Measurements from ENCODE around the gene PPM1J. TPM values are rescaled to one million over a fixed set of nuclear protein-coding genes. Genes with fewer than 3 reads are reported as not detected.
A peak's percentile ranks its signal among the peaks of the same experiment; 100 is the strongest.

PPM1J gene
- total RNA-seq, 5 donors from 2014 or later (not counting 1 experiment from before 2014, with no cell fraction given): 0.15 to 0.77 (median 0.38) TPM

DNA sequence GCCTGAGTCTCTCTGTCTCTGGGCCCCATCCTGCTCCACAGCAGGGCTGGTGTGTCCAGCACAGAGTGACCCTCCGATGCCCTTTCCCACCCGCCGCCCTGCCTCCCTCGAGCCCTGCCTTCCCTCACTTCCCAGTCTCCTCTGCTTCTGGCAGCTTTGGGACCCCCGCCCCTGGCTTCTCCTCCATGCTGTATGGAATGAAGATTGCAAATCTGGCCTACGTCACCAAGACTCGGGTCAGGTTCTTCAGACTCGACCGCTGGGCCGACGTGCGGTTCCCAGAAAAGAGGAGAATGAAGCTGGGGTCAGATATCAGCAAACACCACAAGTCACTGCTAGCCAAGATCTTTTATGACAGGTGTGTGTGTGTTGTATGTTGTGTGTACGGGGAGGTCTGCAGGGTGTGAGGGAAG, 26.3 kb downstream of the PPM1J start:
- no peak overlapping the region for H3K4me3 Mint-ChIP-seq
- POLR2A ChIA-PET: no interaction called here
- H3K4me1 Mint-ChIP-seq: peaks cover 12 to 25% (median 18%) of the 10 kb centered on the region in 3 donors

DNA sequence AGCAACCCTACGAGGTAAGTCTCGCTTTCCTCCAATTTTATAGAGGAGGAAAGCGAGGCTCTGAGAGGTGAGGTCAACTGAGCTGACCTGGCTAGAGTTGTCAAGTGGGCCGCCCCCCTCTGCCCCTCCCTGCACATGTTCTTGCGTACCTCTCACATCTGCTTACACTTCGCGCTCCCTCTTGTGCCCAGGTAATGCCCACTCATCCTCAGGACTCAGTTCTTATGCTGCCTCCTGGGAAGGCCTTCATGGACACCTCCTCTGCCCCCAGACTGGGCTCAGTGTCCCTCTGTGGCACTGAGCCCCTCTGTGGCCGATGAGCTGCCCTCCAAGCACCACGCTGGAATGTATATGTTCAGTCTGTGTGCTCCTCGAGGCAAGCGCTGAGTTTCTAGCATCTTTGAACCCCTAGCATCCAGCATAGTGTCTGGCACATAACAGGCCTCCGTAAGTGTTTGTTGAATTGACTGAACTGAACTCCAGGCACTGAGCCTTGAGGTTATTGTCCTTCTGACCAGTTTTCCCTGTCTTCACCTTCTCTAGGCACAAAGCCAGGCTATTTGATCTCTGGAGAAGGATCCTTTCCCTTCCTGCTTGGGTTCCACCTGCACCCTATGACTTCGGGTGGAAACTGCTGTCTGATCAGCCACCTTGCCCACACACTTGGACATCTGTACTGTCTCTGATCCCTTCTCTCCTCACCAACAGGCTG, 27.2 kb downstream of the PPM1J start:
- H3K9me3 Mint-ChIP-seq: no peaks in the 10 kb centered on the region
- no peak overlapping the region for H3K27ac Mint-ChIP-seq
- peaks cover 33% of the 10 kb centered on the region for H3K36me3 Mint-ChIP-seq
- Histone ChIP-seq H3K9me3 (no peaks in the 10 kb centered on the region), H3K4me3 (ENCODE audit: control insufficient read depth in 1 of 2, extremely low read depth in 1 of 2, low read length in 1 of 2) (no peak overlapping the region), H3K4me1 (ENCODE audit: control insufficient read depth in 1 of 2, extremely low read depth in 1 of 2, insufficient read depth in 2 of 2, low read length in 2 of 2) (no peaks in the 10 kb centered on the region), H3K27ac (ENCODE audit: low read length) (no peak overlapping the region), H3K27me3 (replicated peaks in 1 of 2; ENCODE audit: control insufficient read depth in 2 of 2, extremely low read depth in 1 of 2, insufficient read depth in 2 of 2, low read length in 1 of 2) (no peaks in the 10 kb centered on the region), H3K36me3 (ENCODE audit: control insufficient read depth in 2 of 2, extremely low read depth in 1 of 2, insufficient read depth in 1 of 2, low read length in 1 of 2) (peaks cover 0 to 40% of the 10 kb centered on the region in 2 donors)
- ChIA-PET POLR2A (no interaction called here), CTCF (interaction anchor here in 1 of 2 donors (0.5 kb wide), 1 partner anchor 293 kb away, joined by 3 read pairs; no protein-coding TSS in a partner anchor)
- WGBS (ENCODE audit: insufficient coverage): 91% methylated on average over 10 of the region's 13 CpGs
- no peak overlapping the region for H3K4me3 Mint-ChIP-seq
- ATAC-seq (replicated peaks in 1 of 4) (no peak), DNase-seq (no peak)
- H3K27me3 Mint-ChIP-seq: no peaks in the 10 kb centered on the region
- peaks cover 12 to 25% (median 18%) of the 10 kb centered on the region in 3 donors for H3K4me1 Mint-ChIP-seq

More for the DNA sequence above, 26.3 kb downstream of the PPM1J start:
- CTCF ChIA-PET: no interaction called here
- H3K4me3 ChIP-seq (ENCODE audit: control insufficient read depth in 1 of 2, extremely low read depth in 1 of 2, low read length in 1 of 2): no peak overlapping the region
- no peaks in the 10 kb centered on the region for H3K9me3 ChIP-seq
- no peaks in the 10 kb centered on the region for H3K27me3 ChIP-seq (replicated peaks in 1 of 2; ENCODE audit: control insufficient read depth in 2 of 2, extremely low read depth in 1 of 2, insufficient read depth in 2 of 2, low read length in 1 of 2)
- peaks cover 36% of the 10 kb centered on the region for H3K36me3 Mint-ChIP-seq
- no peak overlapping the region for H3K27ac ChIP-seq (ENCODE audit: low read length)
- no peaks in the 10 kb centered on the region for H3K27me3 Mint-ChIP-seq
- DNase-seq (no peak), ATAC-seq (replicated peaks in 1 of 4) (no peak)
- WGBS (ENCODE audit: insufficient coverage): 97% methylated on average over 10 of the region's 13 CpGs
- H3K27ac Mint-ChIP-seq: no peak overlapping the region
- H3K9me3 Mint-ChIP-seq: no peaks in the 10 kb centered on the region
- peaks cover 0 to 46% of the 10 kb centered on the region in 2 donors for H3K36me3 ChIP-seq (ENCODE audit: control insufficient read depth in 2 of 2, extremely low read depth in 1 of 2, insufficient read depth in 1 of 2, low read length in 1 of 2)
- no peaks in the 10 kb centered on the region for H3K4me1 ChIP-seq (ENCODE audit: control insufficient read depth in 1 of 2, extremely low read depth in 1 of 2, insufficient read depth in 2 of 2, low read length in 2 of 2)

DNA sequence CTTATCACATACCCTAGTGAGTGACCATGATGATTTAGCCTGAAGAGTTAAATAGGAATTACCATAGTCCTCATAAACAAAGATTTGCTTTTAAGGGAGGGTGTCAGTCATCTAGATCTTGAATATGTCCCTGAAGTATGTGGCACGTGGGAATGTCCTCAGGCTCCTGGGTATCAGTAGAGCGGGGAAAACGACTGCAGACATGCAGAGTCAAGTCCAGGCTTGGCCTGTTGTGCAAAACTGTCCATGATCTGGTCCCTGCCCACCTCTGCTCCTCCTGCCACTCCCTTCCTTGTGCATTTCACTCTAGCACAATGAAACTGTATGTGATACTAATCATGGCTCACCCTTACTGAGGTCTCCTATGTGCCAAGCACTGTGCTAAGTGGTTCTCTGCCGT, 27.8 kb downstream of the PPM1J start:
- H3K4me3 ChIP-seq (ENCODE audit: control insufficient read depth in 1 of 2, extremely low read depth in 1 of 2, low read length in 1 of 2): no peak overlapping the region
- Mint-ChIP-seq H3K4me1 (peaks cover 14 to 25% (median 20%) of the 10 kb centered on the region in 3 donors), H3K27me3 (no peaks in the 10 kb centered on the region), H3K36me3 (peaks cover 30% of the 10 kb centered on the region), H3K27ac (no peak overlapping the region), H3K9me3 (no peaks in the 10 kb centered on the region), H3K4me3 (no peak overlapping the region)
- POLR2A ChIA-PET: no interaction called here
- no peaks in the 10 kb centered on the region for H3K9me3 ChIP-seq
- ATAC-seq (replicated peaks in 1 of 4) (no peak), DNase-seq (no peak)
- H3K27ac ChIP-seq (ENCODE audit: low read length): no peak overlapping the region
- no peaks in the 10 kb centered on the region for H3K27me3 ChIP-seq (replicated peaks in 1 of 2; ENCODE audit: control insufficient read depth in 2 of 2, extremely low read depth in 1 of 2, insufficient read depth in 2 of 2, low read length in 1 of 2)
- H3K4me1 ChIP-seq (ENCODE audit: control insufficient read depth in 1 of 2, extremely low read depth in 1 of 2, insufficient read depth in 2 of 2, low read length in 2 of 2): no peaks in the 10 kb centered on the region
- CTCF ChIA-PET: no interaction called here
- WGBS (ENCODE audit: insufficient coverage): 90% methylated on average over 4 of the region's 4 CpGs
- H3K36me3 ChIP-seq (ENCODE audit: control insufficient read depth in 2 of 2, extremely low read depth in 1 of 2, insufficient read depth in 1 of 2, low read length in 1 of 2): peaks cover 0 to 34% of the 10 kb centered on the region in 2 donors

DNA sequence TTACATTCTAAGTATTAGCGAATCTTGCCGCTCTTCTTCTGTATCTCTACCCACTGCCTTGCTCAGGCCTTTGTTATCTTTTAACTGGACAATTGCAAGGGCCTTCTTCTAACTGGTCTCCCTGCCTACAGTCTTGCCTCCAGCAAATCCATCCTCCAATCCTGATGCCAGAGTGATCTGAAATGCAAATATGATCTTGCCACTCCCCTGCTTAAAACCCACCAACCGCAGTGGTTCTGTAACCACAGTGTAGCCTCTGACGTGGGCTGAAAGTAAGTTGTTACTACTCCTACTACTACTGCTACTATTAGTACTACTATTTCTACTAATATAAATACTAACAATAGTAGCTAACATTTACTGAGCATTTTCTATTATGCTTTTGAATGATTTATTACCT, 28.3 kb downstream of the PPM1J start:
- no peak overlapping the region for H3K4me3 Mint-ChIP-seq
- peaks cover 14 to 25% (median 22%) of the 10 kb centered on the region in 3 donors for H3K4me1 Mint-ChIP-seq
- H3K9me3 Mint-ChIP-seq: no peaks in the 10 kb centered on the region
- H3K4me1 ChIP-seq (ENCODE audit: control insufficient read depth in 1 of 2, extremely low read depth in 1 of 2, insufficient read depth in 2 of 2, low read length in 2 of 2): no peaks in the 10 kb centered on the region
- no peak for DNase-seq
- CTCF ChIA-PET: interaction anchor here in 1 of 2 donors (0.6 kb wide), 1 partner anchor 37 kb away, joined by 3 read pairs; no protein-coding TSS in a partner anchor
- no peaks in the 10 kb centered on the region for H3K27me3 Mint-ChIP-seq
- H3K27me3 ChIP-seq (replicated peaks in 1 of 2; ENCODE audit: control insufficient read depth in 2 of 2, extremely low read depth in 1 of 2, insufficient read depth in 2 of 2, low read length in 1 of 2): no peaks in the 10 kb centered on the region
- H3K4me3 ChIP-seq (ENCODE audit: control insufficient read depth in 1 of 2, extremely low read depth in 1 of 2, low read length in 1 of 2): no peak overlapping the region
- no peak overlapping the region for H3K27ac ChIP-seq (ENCODE audit: low read length)
- no peak for ATAC-seq (replicated peaks in 1 of 4)
- POLR2A ChIA-PET: no interaction called here
- H3K36me3 ChIP-seq (ENCODE audit: control insufficient read depth in 2 of 2, extremely low read depth in 1 of 2, insufficient read depth in 1 of 2, low read length in 1 of 2): peaks cover 0 to 30% of the 10 kb centered on the region in 2 donors
- no peaks in the 10 kb centered on the region for H3K9me3 ChIP-seq
- H3K36me3 Mint-ChIP-seq: peaks cover 26% of the 10 kb centered on the region
- 100% methylated on average over 2 of the region's 4 CpGs for WGBS (ENCODE audit: insufficient coverage)
- H3K27ac Mint-ChIP-seq: peak overlapping the region; percentile 13 to 59

DNA sequence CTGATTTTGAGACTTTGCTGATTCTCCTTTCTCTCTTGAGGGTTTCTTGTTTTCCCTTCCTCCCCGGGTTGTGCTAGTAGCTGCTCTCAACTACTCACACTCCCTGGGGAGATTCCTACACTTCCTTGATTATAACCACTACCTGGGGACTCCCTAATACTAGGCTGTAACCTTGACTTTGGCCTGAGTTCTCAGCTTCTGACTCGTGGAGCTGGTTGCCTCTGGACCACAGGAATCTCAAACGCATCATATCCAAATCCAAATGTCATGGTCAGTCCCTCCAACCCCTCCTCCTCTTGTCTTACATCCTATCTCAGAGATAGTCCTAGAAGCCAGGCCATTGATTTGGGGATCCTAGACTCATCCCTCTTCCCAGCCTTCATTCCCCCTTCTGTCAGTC, 28.7 kb downstream of the PPM1J start:
- POLR2A ChIA-PET: no interaction called here
- CTCF ChIA-PET: interaction anchor here in 1 of 2 donors (0.6 kb wide), 1 partner anchor 37 kb away, joined by 3 read pairs; no protein-coding TSS in a partner anchor

DNA sequence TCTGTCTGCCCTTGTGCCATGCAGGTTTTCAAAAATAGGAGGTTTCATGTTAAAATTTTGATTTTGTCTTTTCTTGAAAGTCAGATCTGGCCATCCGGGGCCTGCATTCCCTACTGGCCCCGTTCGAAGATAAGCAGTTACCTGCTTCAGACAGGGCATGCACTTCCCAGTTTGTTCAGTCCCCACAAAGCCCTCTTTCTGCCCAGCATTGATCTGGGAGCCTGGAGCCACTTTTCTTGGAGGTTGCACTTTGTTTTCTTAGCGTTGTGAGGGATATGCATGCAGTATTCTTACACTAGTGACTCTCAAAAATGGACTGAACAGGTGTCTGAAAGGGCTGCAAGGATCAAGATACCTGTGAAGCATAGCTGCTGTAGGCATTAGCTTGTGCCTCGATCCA, 29.2 kb downstream of the PPM1J start:
- WGBS (ENCODE audit: insufficient coverage): 100% methylated on average over 1 of the region's 5 CpGs
- no peak for ATAC-seq (replicated peaks in 1 of 4)
- H3K9me3 Mint-ChIP-seq: no peaks in the 10 kb centered on the region

More for the DNA sequence above, 28.7 kb downstream of the PPM1J start:
- Mint-ChIP-seq H3K27me3 (no peaks in the 10 kb centered on the region), H3K4me1 (peaks cover 14 to 25% (median 22%) of the 10 kb centered on the region in 3 donors), H3K36me3 (peaks cover 22% of the 10 kb centered on the region), H3K4me3 (no peak overlapping the region), H3K9me3 (no peaks in the 10 kb centered on the region), H3K27ac (peak overlapping the region; percentile 13 to 59)
- Histone ChIP-seq H3K4me1 (ENCODE audit: control insufficient read depth in 1 of 2, extremely low read depth in 1 of 2, insufficient read depth in 2 of 2, low read length in 2 of 2) (no peaks in the 10 kb centered on the region), H3K9me3 (no peaks in the 10 kb centered on the region), H3K27ac (ENCODE audit: low read length) (no peak overlapping the region), H3K36me3 (ENCODE audit: control insufficient read depth in 2 of 2, extremely low read depth in 1 of 2, insufficient read depth in 1 of 2, low read length in 1 of 2) (peaks cover 0 to 26% of the 10 kb centered on the region in 2 donors), H3K4me3 (ENCODE audit: control insufficient read depth in 1 of 2, extremely low read depth in 1 of 2, low read length in 1 of 2) (no peak overlapping the region), H3K27me3 (replicated peaks in 1 of 2; ENCODE audit: control insufficient read depth in 2 of 2, extremely low read depth in 1 of 2, insufficient read depth in 2 of 2, low read length in 1 of 2) (no peaks in the 10 kb centered on the region)
- DNase-seq (no peak), ATAC-seq (replicated peaks in 1 of 4) (no peak)
- WGBS (ENCODE audit: insufficient coverage): 79% methylated on average over 3 of the region's 3 CpGs

More for the DNA sequence above, 29.2 kb downstream of the PPM1J start:
- Histone ChIP-seq H3K36me3 (ENCODE audit: control insufficient read depth in 2 of 2, extremely low read depth in 1 of 2, insufficient read depth in 1 of 2, low read length in 1 of 2) (peaks cover 0 to 24% of the 10 kb centered on the region in 2 donors), H3K9me3 (no peaks in the 10 kb centered on the region), H3K4me1 (ENCODE audit: control insufficient read depth in 1 of 2, extremely low read depth in 1 of 2, insufficient read depth in 2 of 2, low read length in 2 of 2) (no peaks in the 10 kb centered on the region), H3K4me3 (ENCODE audit: control insufficient read depth in 1 of 2, extremely low read depth in 1 of 2, low read length in 1 of 2) (no peak overlapping the region), H3K27me3 (replicated peaks in 1 of 2; ENCODE audit: control insufficient read depth in 2 of 2, extremely low read depth in 1 of 2, insufficient read depth in 2 of 2, low read length in 1 of 2) (no peaks in the 10 kb centered on the region), H3K27ac (ENCODE audit: low read length) (no peak overlapping the region)
- Mint-ChIP-seq H3K36me3 (peaks cover 24% of the 10 kb centered on the region), H3K4me3 (no peak overlapping the region), H3K27me3 (no peaks in the 10 kb centered on the region), H3K4me1 (peaks cover 14 to 25% (median 22%) of the 10 kb centered on the region in 3 donors), H3K27ac (no peak overlapping the region)
- CTCF ChIA-PET: no interaction called here
- no peak for DNase-seq
- POLR2A ChIA-PET: no interaction called here
